SKM-1 treated with dmso at 0.1 percent for 144 hours (cell line): ENCODE data around the gene CTNND2.
"Not testable (repeated sequence)": the region's sequence is repeated elsewhere in the genome, so short reads cannot be mapped to it uniquely, and the experiment has no call there.

Experiments used
- DNase-seq: peaks from one replicate; lab custom pipeline; 2025; ENCODE audit not compliant: unreplicated experiment; lab: John Stamatoyannopoulos, UW

Gene CTNND2

GRCh38 chr5:11130131-11130530 lies 774.1 kb downstream of the CTNND2 start:
- no peak for DNase-seq

- DNase-seq, result no peak
Observed at GRCh38 chr5:11128021-11128420, 776.2 kb downstream of the CTNND2 start.

GRCh38 chr5:11126844-11127243 lies 777.4 kb downstream of the CTNND2 start:
- DNase-seq, result no peak

GRCh38 chr5:11121885-11122284 lies 782.4 kb downstream of the CTNND2 start:
- DNase-seq, result no peak

- no peak for DNase-seq
Observed at GRCh38 chr5:11110128-11110527, 794.1 kb downstream of the CTNND2 start.

- DNase-seq, result no peak
Observed at GRCh38 chr5:11105696-11106095, 798.5 kb downstream of the CTNND2 start.

- no peak for DNase-seq
Observed at GRCh38 chr5:11104651-11105112, 799.6 kb downstream of the CTNND2 start.

- no peak for DNase-seq
Observed at GRCh38 chr5:11104210-11104609, 800.0 kb downstream of the CTNND2 start.

GRCh38 chr5:11084111-11084510 lies 820.1 kb downstream of the CTNND2 start:
- no peak for DNase-seq

GRCh38 chr5:11082404-11082945 lies 821.8 kb downstream of the CTNND2 start:
- no peak for DNase-seq

GRCh38 chr5:11076945-11077613 lies 827.2 kb downstream of the CTNND2 start:
- DNase-seq, result no peak

GRCh38 chr5:11075035-11075805 lies 829.0 kb downstream of the CTNND2 start:
- DNase-seq, result no peak

- no peak for DNase-seq
Observed at GRCh38 chr5:11072568-11072967, 831.7 kb downstream of the CTNND2 start.

GRCh38 chr5:11072076-11072475 lies 832.2 kb downstream of the CTNND2 start:
- no peak for DNase-seq

- DNase-seq, result no peak
Observed at GRCh38 chr5:11069041-11069440, 835.2 kb downstream of the CTNND2 start.

- not testable (repeated sequence) for DNase-seq
Observed at GRCh38 chr5:11065723-11066122, 838.5 kb downstream of the CTNND2 start.

GRCh38 chr5:11064763-11065450 lies 839.3 kb downstream of the CTNND2 start:
- no peak for DNase-seq

GRCh38 chr5:11062397-11062796 lies 841.8 kb downstream of the CTNND2 start:
- no peak for DNase-seq

GRCh38 chr5:11056560-11056959 lies 847.7 kb downstream of the CTNND2 start:
- DNase-seq, result no peak

- no peak for DNase-seq
Observed at GRCh38 chr5:11054014-11054413, 850.2 kb downstream of the CTNND2 start.

GRCh38 chr5:11052871-11053270 lies 851.4 kb downstream of the CTNND2 start:
- DNase-seq, result no peak
